Common myeloid progenitor, CD34-positive (primary cell): ENCODE measurements around the gene NPFFR1.

Experiments
- CTCF ChIA-PET: fragments of 350-600 bp; sonication (Branson Sonifier 250); formaldehyde crosslinking; loops from one replicate; lab custom pipeline; 2021; ENCODE audit warnings: antibody characterized with exemption; lab: Charles Lee
- POLR2A ChIA-PET: fragments of 350-600 bp; sonication (Branson Sonifier 250); formaldehyde crosslinking; loops from one replicate; lab custom pipeline; 2021; ENCODE audit warnings: antibody characterized with exemption; lab: Charles Lee
- DNase-seq, 3 donors: peaks; one replicate each; pipeline versions ENCODE4 v3.0.0 to v3.0.0-alpha.2; 2013
- H3K27ac ChIP-seq, 2 experiments: 1 replicate in 1 of 2; 2 replicates in 1 of 2; pipeline ENCODE4 v1.7.0; 2013; ENCODE audit warnings: inconsistent platforms in 2 of 2, low read length in 2 of 2, mild to moderate bottlenecking in 2 of 2, low read depth in 1 of 2, moderate library complexity in 1 of 2; ENCODE audit not compliant: severe bottlenecking in 2 of 2, insufficient read depth in 1 of 2, poor library complexity in 1 of 2
- H3K27me3 ChIP-seq, 5 experiments: replicated peaks in 2 of 5; 1 replicate in 3 of 5; 2 replicates in 2 of 5; pipeline versions ENCODE4 v1.6.1 to v1.7.0; 2013; ENCODE audit warnings: low read length in 4 of 5, mild to moderate bottlenecking in 2 of 5, moderate library complexity in 2 of 5, inconsistent platforms in 1 of 5; ENCODE audit not compliant: insufficient read depth in 5 of 5, control insufficient read depth in 4 of 5
- H3K36me3 ChIP-seq, 4 experiments: 1 replicate in 2 of 4; 2 replicates in 2 of 4; pipeline versions ENCODE4 v1.6.1 to v1.7.0; 2013; ENCODE audit warnings: low read length in 3 of 4, control low read depth in 1 of 4, mild to moderate bottlenecking in 1 of 4; ENCODE audit not compliant: control insufficient read depth in 4 of 4, insufficient read depth in 4 of 4
- H3K4me1 ChIP-seq, 4 experiments: 1 replicate in 3 of 4; 2 replicates in 1 of 4; pipeline versions ENCODE4 v1.6.1 to v1.7.1; 2013; ENCODE audit warnings: low read length in 3 of 4, mild to moderate bottlenecking in 3 of 4, control low read depth in 1 of 4, inconsistent platforms in 1 of 4, moderate library complexity in 1 of 4; ENCODE audit not compliant: control insufficient read depth in 4 of 4, insufficient read depth in 4 of 4; ENCODE audit errors: control extremely low read depth in 1 of 4
- H3K4me3 ChIP-seq, 7 experiments: 1 replicate in 4 of 7; 2 replicates in 3 of 7; pipeline versions ENCODE4 v1.5.1 to v1.7.0; 2013; ENCODE audit warnings: mild to moderate bottlenecking in 7 of 7, low read length in 6 of 7, moderate library complexity in 6 of 7, inconsistent platforms in 2 of 7, low read depth in 2 of 7, control low read depth in 1 of 7; ENCODE audit not compliant: insufficient read depth in 4 of 7, control insufficient read depth in 1 of 7; ENCODE audit errors: extremely low read depth in 1 of 7
- H3K9me3 ChIP-seq, 5 experiments: 1 replicate in 4 of 5; 2 replicates in 1 of 5; pipeline versions ENCODE4 v1.6.1 to v1.7.1; 2013; ENCODE audit warnings: low read length in 4 of 5, mild to moderate bottlenecking in 2 of 5, inconsistent platforms in 1 of 5, low read depth in 1 of 5, moderate library complexity in 1 of 5; ENCODE audit not compliant: control insufficient read depth in 4 of 5, insufficient read depth in 2 of 5; ENCODE audit errors: control extremely low read depth in 1 of 5
- WGBS: methylation state at CpG from one replicate; pipeline ENCODE4 v1.1.5; 2013; ENCODE audit not compliant: insufficient coverage; 5-methylcytosine and 5-hydroxymethylcytosine counted together

The NPFFR1 gene

DNA sequence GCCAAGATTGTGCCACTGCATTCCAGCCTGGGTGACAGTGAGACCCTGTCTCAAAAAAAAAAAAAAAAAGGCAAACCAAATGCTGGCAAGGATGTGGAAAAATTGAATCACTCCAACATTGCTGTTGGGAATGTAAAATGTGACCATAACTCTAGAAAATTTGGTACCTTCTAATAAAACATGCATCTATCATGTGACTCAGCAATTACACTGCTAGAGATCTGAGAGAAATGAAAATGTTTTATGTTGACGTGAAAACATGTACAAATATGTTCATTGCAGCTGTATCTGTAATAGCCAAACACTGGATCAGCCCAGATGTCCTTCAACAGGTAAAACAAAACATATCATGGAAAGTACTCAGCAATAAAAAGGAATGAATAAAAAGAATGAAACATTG, 82.7 kb downstream of the NPFFR1 start:
- Histone ChIP-seq H3K27ac (no peak overlapping the region), H3K36me3 (peaks cover 6 to 38% (median 21%) of the 10 kb centered on the region in 4 experiments), H3K4me1 (peaks cover 0 to 15% (median 12%) of the 10 kb centered on the region in 4 experiments), H3K9me3 (peaks cover 3 to 13% (median 3%) of the 10 kb centered on the region in 5 experiments), H3K27me3 (no peaks in the 10 kb centered on the region), H3K4me3 (no peak overlapping the region)
- no CpG with 5 or more reads among the region's 1 CpG for WGBS
- ChIA-PET CTCF (interaction anchor here (1.0 kb wide), 1 partner anchor 55 kb away, joined by 4 read pairs; the partner anchor contains the start of gene TYSND1), POLR2A (no interaction called here)
- DNase-seq: no peak

- CTCF ChIA-PET: interaction anchor here (0.7 to 2.5 kb wide), 3 partner anchors 11 to 166 kb away, joined by 3 to 5 read pairs (median 4); no protein-coding TSS in a partner anchor
- 100% methylated on average over 2 of the region's 5 CpGs for WGBS
- H3K4me3 ChIP-seq: no peak overlapping the region
- H3K4me1 ChIP-seq: peaks cover 0 to 15% (median 12%) of the 10 kb centered on the region in 4 experiments
- peaks cover 3 to 13% (median 3%) of the 10 kb centered on the region in 5 experiments for H3K9me3 ChIP-seq
- H3K27ac ChIP-seq: no peak overlapping the region
- peak in 1 of 3 donors; percentile 29 for DNase-seq
- H3K27me3 ChIP-seq: no peaks in the 10 kb centered on the region
- peaks cover 0 to 31% (median 15%) of the 10 kb centered on the region in 4 experiments for H3K36me3 ChIP-seq
- POLR2A ChIA-PET: no interaction called here
Measured at GRCh38 chr10:70198696-70199466, 84.9 kb downstream of the NPFFR1 start.
